TTC549 (cell line): ENCODE measurements around the gene RXFP2.

Source experiments
- FAIRE-seq: peaks from 2 replicates; lab custom pipeline; 2012; peaks lifted over from hg19 to GRCh38; lab: Jason Lieb, UNC

The RXFP2 gene

DNA sequence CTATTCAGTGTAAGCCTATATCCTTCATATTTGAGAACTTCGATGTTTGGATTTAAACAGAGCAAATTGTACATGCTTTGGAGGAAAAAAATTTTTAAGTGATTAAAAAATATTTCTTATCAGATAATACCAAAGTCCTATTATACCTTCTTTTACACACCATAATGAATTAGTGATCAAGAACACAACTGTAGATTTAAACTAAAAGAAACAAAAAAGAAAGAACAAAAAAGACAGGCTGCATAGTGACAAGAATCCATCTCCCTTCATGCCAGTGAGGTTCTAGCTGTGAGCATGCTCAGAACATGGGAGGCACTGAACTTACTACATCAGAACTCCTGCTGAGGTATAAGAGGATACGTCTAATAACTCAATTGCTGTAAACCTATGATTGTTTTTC, at the start of gene RXFP2:
Gene RXFP2, plus strand, starts transcription at position 301 of the 400 bp plus-strand sequence. Its CDS starts 87 bp downstream, at position 388.
- FAIRE-seq = no peak

DNA sequence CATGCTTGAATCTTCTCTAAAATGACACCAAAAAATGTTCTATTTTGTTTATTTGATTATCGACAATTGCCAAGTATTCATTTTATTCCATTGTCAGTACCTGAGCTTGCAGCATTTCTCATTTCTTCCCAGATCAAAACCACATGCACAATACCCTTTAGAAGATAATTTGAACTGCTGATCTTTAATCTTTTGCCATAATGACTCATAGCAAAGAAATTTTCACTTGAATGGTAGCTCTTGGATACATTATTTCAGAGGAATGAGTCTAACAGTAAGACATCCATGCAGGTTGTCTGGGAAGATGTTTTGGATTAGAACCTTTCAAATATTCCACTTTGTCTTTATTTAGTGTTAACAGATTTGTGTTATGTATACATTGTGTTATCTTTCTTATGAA, 42.0 kb upstream of the RXFP2 start:
- FAIRE-seq = no peak

DNA sequence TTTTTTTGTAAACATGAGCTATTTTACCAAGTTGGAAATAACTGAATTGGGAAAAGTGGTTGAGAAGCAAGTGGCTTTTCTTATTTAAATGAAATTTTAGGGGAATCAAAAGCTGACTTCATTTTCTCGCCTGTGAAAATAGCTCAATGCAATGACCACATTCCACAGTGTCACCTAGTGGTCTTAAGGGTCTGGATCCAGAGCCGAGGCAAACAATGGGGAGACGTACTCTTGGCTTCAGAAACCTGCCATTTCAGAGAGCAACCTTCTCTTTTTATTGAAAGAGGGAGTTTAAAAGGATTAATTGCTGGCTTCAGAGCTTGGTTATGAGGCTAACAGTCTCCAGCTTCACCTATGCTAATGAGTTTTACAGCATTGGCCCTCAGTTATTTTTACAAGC, 39.7 kb upstream of the RXFP2 start:
- FAIRE-seq = no peak

- no peak for FAIRE-seq
These were observed 35.5 kb upstream of the RXFP2 start for GRCh38 chr13:31703780-31704179.

DNA sequence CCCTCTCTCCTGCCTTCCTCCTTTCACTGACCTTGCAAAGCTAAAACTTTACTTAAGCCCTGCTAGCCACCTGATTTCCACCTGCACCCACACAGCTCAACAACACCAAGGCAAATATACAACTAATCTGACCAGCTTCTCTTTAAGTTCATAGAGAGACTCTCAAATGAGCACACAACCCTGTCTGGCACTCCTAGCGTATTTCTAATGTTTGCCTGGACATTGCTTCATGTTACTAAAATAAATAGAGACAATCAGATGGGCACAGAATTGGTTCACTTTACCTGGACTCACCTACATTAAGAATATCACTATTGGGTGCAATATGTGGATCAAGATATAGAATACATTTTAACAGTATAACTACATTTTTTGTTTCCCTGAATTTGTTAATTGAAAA, 33.2 kb upstream of the RXFP2 start:
- FAIRE-seq = no peak

GRCh38 chr13:31717583-31717982, 21.7 kb upstream of the RXFP2 start:
- no peak for FAIRE-seq

GRCh38 chr13:31719214-31719613, 20.1 kb upstream of the RXFP2 start:
- FAIRE-seq = no peak

DNA sequence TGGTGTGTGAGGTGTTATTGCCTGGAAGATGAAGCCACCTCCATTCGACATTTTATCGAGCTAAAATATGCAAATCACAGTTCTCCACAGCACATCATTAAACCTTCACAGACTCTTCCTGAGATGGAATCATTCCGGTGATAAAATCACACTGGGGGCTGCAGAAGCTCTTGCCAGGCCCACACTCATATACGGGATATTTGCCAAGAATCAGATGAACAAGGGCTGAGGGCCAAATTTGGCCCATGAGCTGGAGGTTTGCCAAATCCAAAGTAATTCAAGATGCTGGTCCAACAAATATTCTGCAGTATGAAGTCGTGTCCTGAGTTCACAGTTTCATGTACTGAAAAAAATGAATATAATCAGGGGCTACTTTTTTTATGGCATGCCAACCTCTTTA, 16.7 kb upstream of the RXFP2 start:
- FAIRE-seq = no peak

GRCh38 chr13:31725841-31726240, 13.5 kb upstream of the RXFP2 start:
- no peak for FAIRE-seq

DNA sequence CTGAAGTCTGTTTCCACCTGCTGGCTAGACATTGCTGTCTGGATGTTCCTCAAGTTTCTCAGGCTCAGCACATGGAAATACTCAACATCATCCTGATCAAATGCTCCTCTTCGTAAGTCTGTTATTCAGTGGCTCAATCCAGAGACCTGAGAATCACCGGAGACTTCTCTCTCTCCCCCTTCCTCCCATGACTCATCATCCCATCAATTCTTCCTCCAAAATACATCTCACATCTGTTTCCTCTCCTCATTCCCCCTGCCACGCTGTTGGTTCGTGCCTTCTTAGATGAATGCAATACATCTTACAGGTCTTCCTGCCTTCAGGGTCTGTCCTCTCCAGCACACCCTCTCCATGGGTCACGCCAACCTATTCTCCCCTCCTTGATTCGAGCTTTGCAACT, 7.4 kb upstream of the RXFP2 start:
- no peak for FAIRE-seq

- no peak for FAIRE-seq
These were observed 6.3 kb upstream of the RXFP2 start for GRCh38 chr13:31733066-31733465.

GRCh38 chr13:31733647-31734046, 5.7 kb upstream of the RXFP2 start:
- no peak for FAIRE-seq

- no peak for FAIRE-seq
These were observed 2.9 kb downstream of the RXFP2 start for GRCh38 chr13:31742097-31742734.

DNA sequence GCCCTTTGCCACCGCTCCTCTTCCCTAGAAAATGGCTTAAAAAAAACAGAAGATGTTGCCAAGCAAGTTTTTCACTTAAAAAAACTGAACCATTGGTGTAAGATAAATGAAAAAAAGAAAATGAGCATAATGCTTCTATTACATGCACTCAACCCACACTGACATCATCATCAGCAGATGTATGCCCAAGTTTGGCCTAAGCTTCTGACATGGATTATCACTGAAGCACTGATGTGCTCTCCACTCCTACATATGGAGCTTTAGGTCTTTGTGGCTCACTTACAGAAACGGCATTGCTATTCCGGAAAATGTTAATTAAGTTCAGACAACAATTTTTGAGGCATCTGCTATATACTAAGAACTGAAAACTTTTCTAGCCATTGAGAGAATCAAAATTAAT, 8.0 kb downstream of the RXFP2 start:
- no peak for FAIRE-seq

- FAIRE-seq = no peak
These were observed 8.6 kb downstream of the RXFP2 start for GRCh38 chr13:31747966-31748365.

DNA sequence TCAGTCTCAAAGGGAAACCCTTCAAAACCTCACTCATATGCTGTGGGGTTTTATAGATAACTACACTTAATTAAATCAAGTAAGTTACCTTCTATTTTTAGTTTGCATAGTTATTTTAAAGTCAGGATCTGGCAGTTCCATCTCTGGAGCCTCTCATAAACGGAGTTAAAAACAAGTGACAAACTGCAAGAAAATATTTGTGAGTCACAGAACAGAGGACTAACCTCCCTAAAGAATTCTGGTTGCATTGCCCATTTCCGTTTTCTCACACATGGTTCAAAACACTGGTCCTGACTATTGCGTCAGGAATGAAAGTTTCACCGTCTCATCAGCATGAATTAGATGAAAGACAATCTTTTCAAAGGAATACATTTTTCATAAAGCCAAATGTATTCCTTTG, 10.6 kb downstream of the RXFP2 start:
- FAIRE-seq = no peak

DNA sequence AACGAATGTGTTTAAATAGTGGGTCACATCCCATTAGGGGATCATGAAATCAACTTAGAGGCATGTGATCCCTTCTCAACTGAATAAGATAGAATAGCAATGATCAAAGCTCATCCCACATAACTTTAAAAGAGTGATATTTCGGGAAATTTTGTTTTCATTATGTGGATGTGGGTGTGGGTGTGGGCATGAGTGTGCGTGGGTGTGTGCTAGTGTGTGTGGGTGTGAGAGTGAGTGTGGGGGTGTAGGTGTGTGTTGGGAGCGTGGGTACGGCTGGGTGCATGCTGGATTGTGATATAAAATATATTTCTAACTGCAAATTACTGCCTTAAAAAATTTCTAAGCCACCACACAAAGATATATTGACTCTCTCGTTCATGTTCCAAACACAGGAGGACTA, 15.9 kb downstream of the RXFP2 start:
- FAIRE-seq = no peak

GRCh38 chr13:31755803-31756212, 16.5 kb downstream of the RXFP2 start:
- FAIRE-seq = no peak

- no peak for FAIRE-seq
These were observed 17.0 kb downstream of the RXFP2 start for GRCh38 chr13:31756346-31756745.

GRCh38 chr13:31761951-31762350, 22.6 kb downstream of the RXFP2 start:
- FAIRE-seq = no peak

- no peak for FAIRE-seq
These were observed 25.2 kb downstream of the RXFP2 start for GRCh38 chr13:31764556-31764955.

DNA sequence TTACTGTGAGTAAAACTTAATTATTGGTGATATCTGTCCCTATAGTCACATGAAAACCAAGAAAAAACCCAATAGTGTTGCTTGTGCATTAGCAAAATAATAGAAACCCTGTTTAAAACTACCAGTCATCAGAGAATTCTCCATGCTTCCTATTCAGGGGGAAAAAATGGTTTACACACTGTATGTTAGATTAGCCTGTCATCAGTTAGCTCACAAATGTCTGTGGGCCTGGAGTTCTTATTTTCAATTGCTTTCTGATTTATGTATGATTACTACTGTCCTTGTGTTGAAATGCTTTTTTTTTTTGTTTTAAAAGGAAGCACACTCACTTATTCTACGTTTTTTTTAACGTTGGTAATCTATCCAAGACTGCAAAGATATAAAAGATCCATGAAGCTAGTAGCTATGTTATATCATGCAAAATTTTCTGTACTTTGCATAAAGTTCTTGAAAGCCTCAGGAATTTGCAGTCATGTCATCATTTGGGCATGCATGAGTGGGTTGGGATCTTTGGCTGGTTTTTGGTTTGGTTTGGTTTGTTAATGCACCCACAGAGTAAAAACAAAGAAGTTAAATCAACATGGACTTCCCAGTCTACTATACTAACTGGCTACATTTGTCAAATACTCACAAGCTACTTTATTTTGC, 25.9 kb downstream of the RXFP2 start:
- no peak for FAIRE-seq

DNA sequence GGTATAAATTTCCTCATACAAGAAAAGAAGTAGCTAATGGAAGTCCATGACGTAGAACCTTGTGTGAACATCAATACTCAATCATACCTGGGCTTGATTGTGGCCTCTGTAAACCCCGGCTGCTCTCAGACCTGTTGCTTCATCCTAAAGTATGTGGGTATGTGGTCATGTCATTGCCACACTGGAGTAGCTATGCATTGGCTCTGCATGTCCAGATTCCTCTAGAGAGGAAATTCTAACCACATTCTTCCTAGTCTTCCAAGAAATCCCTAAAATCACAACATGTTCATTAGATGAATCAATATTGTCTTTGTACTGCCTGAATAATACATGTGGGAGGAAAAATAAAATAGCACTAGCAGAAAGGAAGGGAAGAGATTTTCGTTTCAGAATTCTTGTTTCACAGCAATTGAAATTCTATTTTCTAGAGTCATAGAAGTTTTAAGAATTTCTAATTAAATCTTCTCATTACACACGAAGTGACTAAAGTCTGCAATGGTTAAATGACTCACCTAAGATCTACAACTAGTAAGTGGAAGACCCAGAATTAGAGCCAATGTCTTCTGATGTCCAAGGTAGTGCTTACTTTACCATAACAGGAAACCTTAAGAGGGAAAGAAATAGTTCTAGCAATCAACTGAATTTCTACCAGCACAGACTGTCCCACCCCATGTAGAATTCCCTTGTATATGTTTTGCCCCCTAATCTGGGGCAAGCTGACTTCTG, 28.0 kb downstream of the RXFP2 start:
- FAIRE-seq = no peak

DNA sequence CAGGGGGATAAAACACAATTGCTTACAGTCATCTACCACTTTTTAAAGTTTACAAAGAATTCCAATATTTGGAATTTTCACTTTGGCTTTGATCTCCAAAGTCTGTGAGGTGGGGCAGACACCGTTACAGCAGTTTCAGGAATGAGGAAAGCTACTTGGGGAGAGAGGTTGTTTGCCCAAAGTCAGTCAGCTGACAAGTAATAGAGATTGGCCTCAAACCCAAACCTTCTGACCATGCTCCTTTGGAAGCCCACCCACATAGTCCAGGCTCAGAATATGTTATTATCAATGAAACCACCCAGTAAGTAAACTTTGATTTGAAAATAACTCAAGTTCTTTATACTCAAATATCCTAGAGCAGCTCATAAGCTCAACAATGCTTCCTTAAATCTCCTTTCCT, 29.0 kb downstream of the RXFP2 start:
- FAIRE-seq = no peak
